Adrenal gland (tissue), 5 donors: Measurements from ENCODE around the gene KRT222.

Experiments
- CTCF ChIP-seq, 6 experiments: fragments of 450-650 bp in 4 of 6; fragments of 200-600 bp in 2 of 6; sonication (generic) in 1 of 6; IDR thresholded peaks; 1 replicate in 5 of 6; 2 replicates in 1 of 6; pipeline versions ENCODE4 v1.5.1 to v1.8.0; 2016 to 2021; ENCODE audit warnings: antibody characterized with exemption in 6 of 6, mild to moderate bottlenecking in 2 of 6, moderate library complexity in 1 of 6
- POLR2A ChIP-seq, 2 donors: fragments of 450-650 bp; IDR thresholded peaks; one replicate each; pipeline ENCODE4 v1.6.1; 2017; ENCODE audit warnings: antibody characterized with exemption in 2 of 2, mild to moderate bottlenecking in 2 of 2, moderate library complexity in 1 of 2
- donor health status: DM: no; HTN: no; CAD: no.

- TF ChIP-seq CTCF (IDR thresholded peaks at IDR 0.05) (no peak), POLR2A (IDR thresholded peaks at IDR 0.05) (no peak)
Observed at GRCh38 chr17:40699371-40699770, 34.4 kb upstream of the KRT222 start.
